MCF 10A (cell line): ENCODE measurements around the gene ST3GAL6. TPM values are rescaled to one million over a fixed set of nuclear protein-coding genes. Genes with fewer than 3 reads are reported as not detected.

ENCODE experiments used
- BruUV-seq: library from RNA; stranded (reverse); fragments of 400-500 nt; replicated peaks from 2 replicates; lab custom pipeline; 2021; lab: Mats Ljungman, UMichigan
- CTCF ChIA-PET: fragments of 300-600 bp; sonication (Branson Sonifier 250); formaldehyde crosslinking; extraction: SDS; loops from one replicate; lab custom pipeline; 2021; ENCODE audit warnings: antibody characterized with exemption, inconsistent platforms; lab: Yijun Ruan, JAX
- POLR2A ChIA-PET: fragments of 300-600, 350-650 bp; sonication (Branson Sonifier 250); formaldehyde crosslinking; extraction: SDS; loops from one replicate; lab custom pipeline; 2020; ENCODE audit warnings: antibody characterized with exemption, inconsistent platforms; lab: Yijun Ruan, JAX
- DNase-seq: peaks from one replicate; pipeline ENCODE4 v3.0.0-alpha.2; 2018; ENCODE audit not compliant: unreplicated experiment
- H3K27ac Mint-ChIP-seq: one replicate; pipeline ENCODE4 v1.8.0; 2022; ENCODE audit warnings: mild to moderate bottlenecking, low read depth, mixed read lengths; ENCODE audit not compliant: unreplicated experiment
- H3K27me3 Mint-ChIP-seq: one replicate; pipeline ENCODE4 v1.8.0; 2022; ENCODE audit warnings: mixed read lengths; ENCODE audit not compliant: insufficient read depth, unreplicated experiment
- H3K36me3 Mint-ChIP-seq: one replicate; pipeline ENCODE4 v1.8.0; 2022; ENCODE audit warnings: mild to moderate bottlenecking, moderate library complexity, mixed read lengths; ENCODE audit not compliant: insufficient read depth, unreplicated experiment
- H3K4me1 Mint-ChIP-seq: one replicate; pipeline ENCODE4 v1.8.0; 2022; ENCODE audit warnings: mixed read lengths; ENCODE audit not compliant: insufficient read depth, unreplicated experiment
- H3K4me3 Mint-ChIP-seq: one replicate; pipeline ENCODE4 v1.8.0; 2022; ENCODE audit warnings: mild to moderate bottlenecking, moderate library complexity, mixed read lengths; ENCODE audit not compliant: unreplicated experiment
- H3K9me3 Mint-ChIP-seq: one replicate; pipeline ENCODE4 v1.8.0; 2022; ENCODE audit warnings: mixed read lengths; ENCODE audit not compliant: unreplicated experiment
- CTCF ChIP-seq: fragments of 200-600 bp; IDR thresholded peaks from one replicate; pipeline ENCODE4 v1.8.0; 2022; ENCODE audit warnings: antibody characterized with exemption, mild to moderate bottlenecking; ENCODE audit not compliant: unreplicated experiment
- intact Hi-C: fragments of 100-400 bp; cut with micrococcal nuclease; formaldehyde crosslinking; loops from 2 replicates; pipeline ENCODE4 v1.14.1; 2022
- total RNA-seq: library from RNA; stranded (reverse); gene quantifications from 2 replicates; pipeline ENCODE4 v1.2.3, GENCODE V29; 2022

ST3GAL6 gene
- total RNA-seq, 1 experiment from 2014 or later = 1.2 TPM

- H3K4me3 Mint-ChIP-seq = no peak overlapping the region
These were observed 17.4 kb upstream of the ST3GAL6 start for GRCh38 chr3:98745718-98746117.

GRCh38 chr3:98746122-98746521 lies 17.0 kb upstream of the ST3GAL6 start:
- Mint-ChIP-seq H3K27ac (no peak overlapping the region), H3K36me3 (no peaks in the 10 kb centered on the region), H3K27me3 (no peaks in the 10 kb centered on the region), H3K4me1 (peaks cover 29% of the 10 kb centered on the region), H3K9me3 (no peaks in the 10 kb centered on the region), H3K4me3 (no peak overlapping the region)
- no peak for DNase-seq
- BruUV-seq = no TSS peak
- TF ChIP-seq CTCF = no peak
- CTCF ChIA-PET = interaction anchor here (0.5 kb wide), 1 partner anchor 1431 kb away, joined by 3 read pairs; no protein-coding TSS in a partner anchor
- intact Hi-C loops = no loop called here
- POLR2A ChIA-PET = no interaction called here

More at GRCh38 chr3:98745718-98746117, 17.4 kb upstream of the ST3GAL6 start:
- H3K36me3 Mint-ChIP-seq = no peaks in the 10 kb centered on the region
- intact Hi-C loops = no loop called here
- no peak overlapping the region for H3K27ac Mint-ChIP-seq
- H3K27me3 Mint-ChIP-seq = no peaks in the 10 kb centered on the region
- no peak for TF ChIP-seq CTCF
- POLR2A ChIA-PET = no interaction called here
- no peak for DNase-seq
- peaks cover 33% of the 10 kb centered on the region for H3K4me1 Mint-ChIP-seq
- no TSS peak for BruUV-seq
- CTCF ChIA-PET = interaction anchor here (0.5 kb wide), 1 partner anchor 1431 kb away, joined by 3 read pairs; no protein-coding TSS in a partner anchor
- H3K9me3 Mint-ChIP-seq = no peaks in the 10 kb centered on the region

- H3K4me3 Mint-ChIP-seq = no peak overlapping the region
These were observed 16.3 kb upstream of the ST3GAL6 start for GRCh38 chr3:98746882-98747281.

More at GRCh38 chr3:98746882-98747281, 16.3 kb upstream of the ST3GAL6 start:
- POLR2A ChIA-PET = interaction anchor here (0.9 kb wide), 1 partner anchor 9 kb away, joined by 3 read pairs; no protein-coding TSS in a partner anchor
- CTCF ChIA-PET = no interaction called here
- no peaks in the 10 kb centered on the region for H3K9me3 Mint-ChIP-seq
- no peak for TF ChIP-seq CTCF
- DNase-seq = no peak
- BruUV-seq = no TSS peak
- no peak overlapping the region for H3K27ac Mint-ChIP-seq
- peaks cover 21% of the 10 kb centered on the region for H3K4me1 Mint-ChIP-seq
- intact Hi-C loops = no loop called here
- no peaks in the 10 kb centered on the region for H3K36me3 Mint-ChIP-seq
- H3K27me3 Mint-ChIP-seq = no peaks in the 10 kb centered on the region
